ENCODE results near the gene PHGDH.

DNA sequence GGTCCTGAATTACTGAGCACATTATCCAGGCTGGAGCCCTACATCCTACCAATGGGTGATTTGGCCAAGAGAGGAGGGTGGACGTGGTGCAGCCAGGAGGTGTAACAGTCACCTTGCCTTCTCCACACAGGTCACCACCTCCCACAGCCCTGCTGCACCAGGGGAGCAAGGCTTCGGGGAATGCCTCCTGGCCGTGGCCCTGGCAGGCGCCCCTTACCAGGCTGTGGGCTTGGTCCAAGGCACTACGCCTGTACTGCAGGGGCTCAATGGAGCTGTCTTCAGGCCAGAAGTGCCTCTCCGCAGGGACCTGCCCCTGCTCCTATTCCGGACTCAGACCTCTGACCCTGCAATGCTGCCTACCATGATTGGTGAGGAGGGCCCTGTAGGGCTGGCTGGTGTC lies 30.9 kb downstream of the PHGDH start:
- TF ChIP-seq, protein P1, sequence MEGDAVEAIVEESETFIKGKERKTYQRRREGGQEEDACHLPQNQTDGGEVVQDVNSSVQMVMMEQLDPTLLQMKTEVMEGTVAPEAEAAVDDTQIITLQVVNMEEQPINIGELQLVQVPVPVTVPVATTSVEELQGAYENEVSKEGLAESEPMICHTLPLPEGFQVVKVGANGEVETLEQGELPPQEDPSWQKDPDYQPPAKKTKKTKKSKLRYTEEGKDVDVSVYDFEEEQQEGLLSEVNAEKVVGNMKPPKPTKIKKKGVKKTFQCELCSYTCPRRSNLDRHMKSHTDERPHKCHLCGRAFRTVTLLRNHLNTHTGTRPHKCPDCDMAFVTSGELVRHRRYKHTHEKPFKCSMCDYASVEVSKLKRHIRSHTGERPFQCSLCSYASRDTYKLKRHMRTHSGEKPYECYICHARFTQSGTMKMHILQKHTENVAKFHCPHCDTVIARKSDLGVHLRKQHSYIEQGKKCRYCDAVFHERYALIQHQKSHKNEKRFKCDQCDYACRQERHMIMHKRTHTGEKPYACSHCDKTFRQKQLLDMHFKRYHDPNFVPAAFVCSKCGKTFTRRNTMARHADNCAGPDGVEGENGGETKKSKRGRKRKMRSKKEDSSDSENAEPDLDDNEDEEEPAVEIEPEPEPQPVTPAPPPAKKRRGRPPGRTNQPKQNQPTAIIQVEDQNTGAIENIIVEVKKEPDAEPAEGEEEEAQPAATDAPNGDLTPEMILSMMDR (conservative IDR thresholded peaks at IDR 0.05) = no peak
- no peak for TF ChIP-seq ZFX (IDR thresholded peaks at IDR 0.05)

All from C4-2B (cell line).